WTC11 (cell line): ENCODE data around the gene ESRRA. TPM values are rescaled to one million over a fixed set of nuclear protein-coding genes. Genes with fewer than 3 reads are reported as not detected.

ENCODE experiments used
- ATAC-seq: fragments of 200-7000 bp; cut with Tn5 transposase; 2 replicates; pipeline ENCODE4 v1.10.0; 2021; ENCODE audit warnings: mild to moderate bottlenecking, moderate library complexity
- CTCF ChIA-PET: fragments of 300-600 bp; sonication (Branson Sonifier 250); formaldehyde crosslinking; loops from one replicate; lab custom pipeline; 2021; ENCODE audit warnings: antibody characterized with exemption; lab: Charles Lee
- POLR2A ChIA-PET: fragments of 350-600 bp; sonication (Branson Sonifier 250); formaldehyde crosslinking; loops from one replicate; lab custom pipeline; 2021; ENCODE audit warnings: antibody characterized with exemption; lab: Charles Lee
- DNase-seq: peaks from one replicate; pipeline ENCODE4 v3.0.0; 2021; ENCODE audit warnings: low spot score
- H3K27ac Mint-ChIP-seq: 2 replicates; pipeline ENCODE4 v1.8.0; 2021; ENCODE audit warnings: mixed read lengths
- H3K27me3 Mint-ChIP-seq: 2 replicates; pipeline ENCODE4 v1.8.0; 2021; ENCODE audit warnings: low read depth, mild to moderate bottlenecking, moderate library complexity, mixed read lengths
- H3K36me3 Mint-ChIP-seq: 2 replicates; pipeline ENCODE4 v1.8.0; 2021; ENCODE audit warnings: mixed read lengths
- H3K4me1 Mint-ChIP-seq: 2 replicates; pipeline ENCODE4 v1.8.0; 2022; ENCODE audit warnings: mixed read lengths
- H3K4me3 Mint-ChIP-seq: 2 replicates; pipeline ENCODE4 v1.8.0; 2021; ENCODE audit warnings: mild to moderate bottlenecking, moderate library complexity, mixed read lengths
- H3K9me3 Mint-ChIP-seq: 2 replicates; pipeline ENCODE4 v1.8.0; 2021; ENCODE audit warnings: mixed read lengths
- GTF2I ChIP-seq: fragments of 250-450 bp; sonication (Bioruptor Pico); conservative IDR thresholded peaks from 2 replicates; pipeline ENCODE4 v1.4.0; 2021; ENCODE audit warnings: mild to moderate bottlenecking
- JUN ChIP-seq: sonication (generic); formaldehyde crosslinking; IDR thresholded peaks from 2 replicates; pipeline ENCODE4 v1.8.0; 2023; ENCODE audit warnings: mild to moderate bottlenecking, missing genetic modification reagents
- KAT7 ChIP-seq: sonication (generic); formaldehyde crosslinking; IDR thresholded peaks from 2 replicates; pipeline ENCODE4 v1.8.1; 2023; ENCODE audit warnings: missing genetic modification reagents, mild to moderate bottlenecking, borderline replicate concordance
- NFATC4 ChIP-seq: fragments of 250-450 bp; sonication (Bioruptor Pico); IDR thresholded peaks from 2 replicates; pipeline ENCODE4 v1.9.0; 2021; ENCODE audit warnings: mild to moderate bottlenecking
- TCF7 ChIP-seq: sonication (generic); formaldehyde crosslinking; IDR thresholded peaks from 2 replicates; pipeline ENCODE4 v1.8.0; 2022; ENCODE audit warnings: mild to moderate bottlenecking, low read depth, missing genetic modification reagents, moderate library complexity
- ZNF263 ChIP-seq: sonication (generic); formaldehyde crosslinking; IDR thresholded peaks from 2 replicates; pipeline ENCODE4 v1.8.1; 2022; ENCODE audit warnings: low read depth, mild to moderate bottlenecking, moderate library complexity, missing genetic modification reagents
- ZNF317 ChIP-seq: sonication (generic); formaldehyde crosslinking; IDR thresholded peaks from 2 replicates; pipeline ENCODE4 v1.8.1; 2023; ENCODE audit warnings: low read depth, mild to moderate bottlenecking, moderate library complexity, missing genetic modification reagents, borderline replicate concordance
- ZNF671 ChIP-seq: fragments of 250-450 bp; sonication (Bioruptor Pico); IDR thresholded peaks from 2 replicates; pipeline ENCODE4 v1.8.0; 2021; ENCODE audit warnings: mild to moderate bottlenecking
- total RNA-seq: library from RNA; stranded (reverse); gene quantifications from 3 replicates; pipeline ENCODE4 v1.2.3, GENCODE V29; 2021
- TF ChIP-seq, protein P1 (sequence below): sonication (generic); formaldehyde crosslinking; IDR thresholded peaks from 2 replicates; pipeline ENCODE4 v1.8.1; 2022; ENCODE audit warnings: mild to moderate bottlenecking, missing genetic modification reagents, moderate library complexity, borderline replicate concordance
- TF ChIP-seq, protein P2 (sequence below): fragments of 250-450 bp; sonication (Bioruptor Pico); IDR thresholded peaks from 2 replicates; pipeline ENCODE4 v1.9.0; 2021; ENCODE audit warnings: mild to moderate bottlenecking
- TF ChIP-seq, protein P3 (sequence below): sonication (generic); formaldehyde crosslinking; IDR thresholded peaks from 2 replicates; pipeline ENCODE4 v1.8.0; 2022; ENCODE audit warnings: missing genetic modification reagents
- TF ChIP-seq, protein P4 (sequence below): sonication (generic); formaldehyde crosslinking; IDR thresholded peaks from 2 replicates; pipeline ENCODE4 v1.8.0; 2022; ENCODE audit warnings: mild to moderate bottlenecking, missing genetic modification reagents
- TF ChIP-seq, protein P5 (sequence below): fragments of 250-450 bp; sonication (Bioruptor Pico); conservative IDR thresholded peaks from 2 replicates; pipeline ENCODE4 v1.9.0; 2021; ENCODE audit warnings: mild to moderate bottlenecking
- TF ChIP-seq, protein P6 (sequence below): fragments of 250-450 bp; sonication (Bioruptor Pico); IDR thresholded peaks from 2 replicates; pipeline ENCODE4 v1.9.0; 2021; ENCODE audit warnings: mild to moderate bottlenecking

ESRRA gene
- total RNA-seq, 1 experiment from 2014 or later, result 81.9 TPM

DNA sequence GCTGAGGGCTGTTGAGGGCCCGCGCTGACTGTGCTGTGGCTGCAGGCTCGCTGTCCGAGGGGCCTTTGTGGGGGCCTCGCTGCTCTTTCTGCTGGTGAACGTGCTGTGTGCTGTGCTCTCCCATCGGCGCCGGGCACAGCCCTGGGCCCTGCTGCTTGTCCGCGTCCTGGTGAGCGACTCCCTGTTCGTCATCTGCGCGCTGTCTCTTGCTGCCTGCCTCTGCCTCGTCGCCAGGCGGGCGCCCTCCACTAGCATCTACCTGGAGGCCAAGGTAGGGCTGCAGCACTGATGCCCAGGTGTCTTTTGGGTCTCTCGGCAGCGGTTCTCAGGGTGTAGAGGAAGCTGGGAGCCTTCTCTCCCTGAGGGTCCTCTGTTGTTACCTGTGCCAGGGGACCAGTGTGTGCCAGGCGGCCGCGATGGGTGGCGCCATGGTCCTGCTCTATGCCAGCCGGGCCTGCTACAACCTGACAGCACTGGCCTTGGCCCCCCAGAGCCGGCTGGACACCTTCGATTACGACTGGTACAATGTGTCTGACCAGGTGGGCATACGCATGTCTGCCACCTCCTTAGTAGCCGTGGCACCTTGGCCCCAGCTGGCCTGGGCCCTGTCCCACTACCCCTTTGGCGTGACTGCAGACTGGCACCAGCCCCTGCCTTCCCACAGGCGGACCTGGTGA lies 17.5 kb upstream of the ESRRA start:
- TF ChIP-seq, protein P1, sequence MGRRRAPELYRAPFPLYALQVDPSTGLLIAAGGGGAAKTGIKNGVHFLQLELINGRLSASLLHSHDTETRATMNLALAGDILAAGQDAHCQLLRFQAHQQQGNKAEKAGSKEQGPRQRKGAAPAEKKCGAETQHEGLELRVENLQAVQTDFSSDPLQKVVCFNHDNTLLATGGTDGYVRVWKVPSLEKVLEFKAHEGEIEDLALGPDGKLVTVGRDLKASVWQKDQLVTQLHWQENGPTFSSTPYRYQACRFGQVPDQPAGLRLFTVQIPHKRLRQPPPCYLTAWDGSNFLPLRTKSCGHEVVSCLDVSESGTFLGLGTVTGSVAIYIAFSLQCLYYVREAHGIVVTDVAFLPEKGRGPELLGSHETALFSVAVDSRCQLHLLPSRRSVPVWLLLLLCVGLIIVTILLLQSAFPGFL (CRISPR knock-in tag), result no peak
- TF ChIP-seq JUN, result 0 out of 2 replicates have a peak, but pooled peaks have one; percentile 18
- peaks cover 3% of the 10 kb centered on the region; the same call in 1 of the 2 replicates for H3K36me3 Mint-ChIP-seq
- peaks cover 12% of the 10 kb centered on the region for H3K4me1 Mint-ChIP-seq
- H3K9me3 Mint-ChIP-seq, result no peaks in the 10 kb centered on the region
- ATAC-seq (no peak), DNase-seq (no peak)
- H3K27me3 Mint-ChIP-seq, result peaks cover 36% of the 10 kb centered on the region
- H3K4me3 Mint-ChIP-seq, result no peak overlapping the region
- H3K27ac Mint-ChIP-seq, result no peak overlapping the region
- ChIA-PET CTCF (interaction anchor here (12.5 kb wide), 1 partner anchor 15 kb away, joined by 151 read pairs; the partner anchor contains the start of gene ESRRA), POLR2A (no interaction called here)

DNA sequence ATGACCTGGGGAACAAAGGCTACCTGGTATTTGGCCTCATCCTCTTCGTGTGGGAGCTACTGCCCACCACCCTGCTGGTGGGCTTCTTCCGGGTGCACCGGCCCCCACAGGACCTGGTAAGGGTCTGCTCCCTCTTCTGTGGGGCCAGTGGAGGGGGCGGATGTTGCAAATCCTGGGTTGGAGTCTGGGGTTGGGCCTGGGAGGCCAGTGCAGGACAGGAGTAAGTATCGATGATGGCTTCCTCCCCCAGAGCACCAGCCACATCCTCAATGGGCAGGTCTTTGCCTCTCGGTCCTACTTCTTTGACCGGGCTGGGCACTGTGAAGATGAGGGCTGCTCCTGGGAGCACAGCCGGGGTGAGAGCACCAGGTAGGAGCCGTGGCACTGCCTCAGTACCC lies 17.0 kb upstream of the ESRRA start:
- Mint-ChIP-seq H3K4me3 (no peak overlapping the region), H3K27me3 (peaks cover 42% of the 10 kb centered on the region), H3K27ac (no peak overlapping the region), H3K4me1 (peaks cover 12% of the 10 kb centered on the region), H3K36me3 (no peaks in the 10 kb centered on the region), H3K9me3 (no peaks in the 10 kb centered on the region)
- DNase-seq (no peak), ATAC-seq (no peak)
- POLR2A ChIA-PET, result no interaction called here
- TF ChIP-seq, protein P2, sequence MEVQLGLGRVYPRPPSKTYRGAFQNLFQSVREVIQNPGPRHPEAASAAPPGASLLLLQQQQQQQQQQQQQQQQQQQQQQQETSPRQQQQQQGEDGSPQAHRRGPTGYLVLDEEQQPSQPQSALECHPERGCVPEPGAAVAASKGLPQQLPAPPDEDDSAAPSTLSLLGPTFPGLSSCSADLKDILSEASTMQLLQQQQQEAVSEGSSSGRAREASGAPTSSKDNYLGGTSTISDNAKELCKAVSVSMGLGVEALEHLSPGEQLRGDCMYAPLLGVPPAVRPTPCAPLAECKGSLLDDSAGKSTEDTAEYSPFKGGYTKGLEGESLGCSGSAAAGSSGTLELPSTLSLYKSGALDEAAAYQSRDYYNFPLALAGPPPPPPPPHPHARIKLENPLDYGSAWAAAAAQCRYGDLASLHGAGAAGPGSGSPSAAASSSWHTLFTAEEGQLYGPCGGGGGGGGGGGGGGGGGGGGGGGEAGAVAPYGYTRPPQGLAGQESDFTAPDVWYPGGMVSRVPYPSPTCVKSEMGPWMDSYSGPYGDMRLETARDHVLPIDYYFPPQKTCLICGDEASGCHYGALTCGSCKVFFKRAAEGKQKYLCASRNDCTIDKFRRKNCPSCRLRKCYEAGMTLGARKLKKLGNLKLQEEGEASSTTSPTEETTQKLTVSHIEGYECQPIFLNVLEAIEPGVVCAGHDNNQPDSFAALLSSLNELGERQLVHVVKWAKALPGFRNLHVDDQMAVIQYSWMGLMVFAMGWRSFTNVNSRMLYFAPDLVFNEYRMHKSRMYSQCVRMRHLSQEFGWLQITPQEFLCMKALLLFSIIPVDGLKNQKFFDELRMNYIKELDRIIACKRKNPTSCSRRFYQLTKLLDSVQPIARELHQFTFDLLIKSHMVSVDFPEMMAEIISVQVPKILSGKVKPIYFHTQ (CRISPR knock-in tag), result no peak
- TF ChIP-seq, protein P3, sequence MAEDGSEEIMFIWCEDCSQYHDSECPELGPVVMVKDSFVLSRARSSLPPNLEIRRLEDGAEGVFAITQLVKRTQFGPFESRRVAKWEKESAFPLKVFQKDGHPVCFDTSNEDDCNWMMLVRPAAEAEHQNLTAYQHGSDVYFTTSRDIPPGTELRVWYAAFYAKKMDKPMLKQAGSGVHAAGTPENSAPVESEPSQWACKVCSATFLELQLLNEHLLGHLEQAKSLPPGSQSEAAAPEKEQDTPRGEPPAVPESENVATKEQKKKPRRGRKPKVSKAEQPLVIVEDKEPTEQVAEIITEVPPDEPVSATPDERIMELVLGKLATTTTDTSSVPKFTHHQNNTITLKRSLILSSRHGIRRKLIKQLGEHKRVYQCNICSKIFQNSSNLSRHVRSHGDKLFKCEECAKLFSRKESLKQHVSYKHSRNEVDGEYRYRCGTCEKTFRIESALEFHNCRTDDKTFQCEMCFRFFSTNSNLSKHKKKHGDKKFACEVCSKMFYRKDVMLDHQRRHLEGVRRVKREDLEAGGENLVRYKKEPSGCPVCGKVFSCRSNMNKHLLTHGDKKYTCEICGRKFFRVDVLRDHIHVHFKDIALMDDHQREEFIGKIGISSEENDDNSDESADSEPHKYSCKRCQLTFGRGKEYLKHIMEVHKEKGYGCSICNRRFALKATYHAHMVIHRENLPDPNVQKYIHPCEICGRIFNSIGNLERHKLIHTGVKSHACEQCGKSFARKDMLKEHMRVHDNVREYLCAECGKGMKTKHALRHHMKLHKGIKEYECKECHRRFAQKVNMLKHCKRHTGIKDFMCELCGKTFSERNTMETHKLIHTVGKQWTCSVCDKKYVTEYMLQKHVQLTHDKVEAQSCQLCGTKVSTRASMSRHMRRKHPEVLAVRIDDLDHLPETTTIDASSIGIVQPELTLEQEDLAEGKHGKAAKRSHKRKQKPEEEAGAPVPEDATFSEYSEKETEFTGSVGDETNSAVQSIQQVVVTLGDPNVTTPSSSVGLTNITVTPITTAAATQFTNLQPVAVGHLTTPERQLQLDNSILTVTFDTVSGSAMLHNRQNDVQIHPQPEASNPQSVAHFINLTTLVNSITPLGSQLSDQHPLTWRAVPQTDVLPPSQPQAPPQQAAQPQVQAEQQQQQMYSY (CRISPR knock-in tag), result peak; percentile 18; the same call in 1 of the 2 replicates
- CTCF ChIA-PET, result interaction anchor here (0.6 to 12.5 kb wide), 2 partner anchors 15 to 335 kb away, joined by 3 to 151 read pairs; partner anchors contain the start of gene ESRRA

DNA sequence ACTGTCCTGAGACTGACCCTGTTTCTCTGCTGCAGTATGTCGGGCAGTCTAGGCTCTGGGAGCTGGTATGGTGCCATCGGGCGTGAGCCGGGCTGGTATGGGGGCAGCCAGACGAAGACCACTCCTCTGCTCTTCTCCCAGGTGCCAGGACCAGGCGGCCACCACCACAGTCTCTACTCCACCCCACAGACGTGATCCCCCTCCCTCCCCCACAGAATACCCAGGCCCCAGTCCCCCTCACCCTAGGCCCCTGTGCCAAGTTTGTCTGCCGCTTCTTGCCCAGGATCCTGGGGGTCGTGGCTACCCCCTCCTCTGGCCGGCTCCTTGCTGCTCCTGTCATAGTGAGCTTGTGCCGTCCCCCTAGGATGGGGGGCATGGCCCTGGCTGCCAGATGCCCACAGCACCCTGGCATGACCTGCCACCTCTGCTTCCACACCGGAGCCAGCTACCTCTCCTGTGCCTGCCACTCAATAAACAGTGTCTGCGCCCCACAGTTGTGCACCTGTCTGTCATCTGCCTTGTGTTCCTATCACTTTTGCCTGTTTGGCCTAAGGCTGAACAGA lies 16.2 kb upstream of the ESRRA start:
- peaks cover 12% of the 10 kb centered on the region for H3K4me1 Mint-ChIP-seq
- H3K36me3 Mint-ChIP-seq, result no peaks in the 10 kb centered on the region
- no peak for ATAC-seq
- TF ChIP-seq ZNF263 (no peak), GTF2I (CRISPR knock-in tag) (no peak), ZNF671 (no peak), NFATC4 (no peak), TCF7 (CRISPR knock-in tag) (no peak), KAT7 (no peak), ZNF317 (CRISPR knock-in tag) (no peak)
- TF ChIP-seq, protein P4, sequence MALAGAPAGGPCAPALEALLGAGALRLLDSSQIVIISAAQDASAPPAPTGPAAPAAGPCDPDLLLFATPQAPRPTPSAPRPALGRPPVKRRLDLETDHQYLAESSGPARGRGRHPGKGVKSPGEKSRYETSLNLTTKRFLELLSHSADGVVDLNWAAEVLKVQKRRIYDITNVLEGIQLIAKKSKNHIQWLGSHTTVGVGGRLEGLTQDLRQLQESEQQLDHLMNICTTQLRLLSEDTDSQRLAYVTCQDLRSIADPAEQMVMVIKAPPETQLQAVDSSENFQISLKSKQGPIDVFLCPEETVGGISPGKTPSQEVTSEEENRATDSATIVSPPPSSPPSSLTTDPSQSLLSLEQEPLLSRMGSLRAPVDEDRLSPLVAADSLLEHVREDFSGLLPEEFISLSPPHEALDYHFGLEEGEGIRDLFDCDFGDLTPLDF (CRISPR knock-in tag), result no peak
- TF ChIP-seq, protein P5, sequence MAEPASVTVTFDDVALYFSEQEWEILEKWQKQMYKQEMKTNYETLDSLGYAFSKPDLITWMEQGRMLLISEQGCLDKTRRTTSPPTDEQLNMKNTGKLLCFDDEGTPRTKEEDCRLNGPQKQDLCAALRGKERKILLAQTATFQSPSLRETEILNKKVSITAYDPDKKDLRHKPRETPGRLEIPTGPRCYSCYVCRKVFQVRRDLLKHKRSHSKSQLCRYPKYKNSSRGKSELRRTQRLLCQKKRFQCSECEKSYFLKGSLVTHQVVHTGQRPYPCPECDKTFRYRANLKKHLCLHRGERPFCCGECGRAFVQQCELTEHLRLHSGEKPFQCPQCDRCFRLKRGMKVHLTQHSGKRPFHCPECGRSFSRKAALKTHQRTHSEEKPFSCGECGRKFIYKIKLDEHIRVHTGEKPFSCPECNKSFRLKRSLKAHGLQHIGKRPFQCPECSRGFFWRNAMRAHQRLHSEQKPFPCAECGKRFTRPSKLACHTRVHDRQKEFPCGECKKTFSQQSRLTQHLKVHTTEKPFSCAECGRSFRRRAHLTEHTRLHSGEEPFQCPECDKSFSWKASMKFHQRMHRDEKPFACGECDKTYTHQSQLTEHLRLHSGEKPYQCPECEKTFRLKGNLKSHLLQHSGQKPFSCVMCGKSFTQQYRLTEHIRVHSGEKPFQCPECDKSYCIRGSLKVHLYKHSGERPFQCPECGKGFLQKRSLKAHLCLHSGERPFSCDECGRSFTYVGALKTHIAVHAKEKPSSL (CRISPR knock-in tag), result no peak
- TF ChIP-seq, protein P6, sequence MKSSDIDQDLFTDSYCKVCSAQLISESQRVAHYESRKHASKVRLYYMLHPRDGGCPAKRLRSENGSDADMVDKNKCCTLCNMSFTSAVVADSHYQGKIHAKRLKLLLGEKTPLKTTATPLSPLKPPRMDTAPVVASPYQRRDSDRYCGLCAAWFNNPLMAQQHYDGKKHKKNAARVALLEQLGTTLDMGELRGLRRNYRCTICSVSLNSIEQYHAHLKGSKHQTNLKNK, result no peak
- H3K4me3 Mint-ChIP-seq, result no peak overlapping the region
- CTCF ChIA-PET, result interaction anchor here (0.6 to 12.5 kb wide), 5 partner anchors 14 to 334 kb away, joined by 3 to 151 read pairs (median 3); partner anchors contain the start of genes ESRRA and PLCB3
- peaks cover 49% of the 10 kb centered on the region for H3K27me3 Mint-ChIP-seq
- no peak for DNase-seq
- H3K27ac Mint-ChIP-seq, result no peak overlapping the region
- H3K9me3 Mint-ChIP-seq, result no peaks in the 10 kb centered on the region
- POLR2A ChIA-PET, result interaction anchor here (0.8 kb wide), 1 partner anchor 72 kb away, joined by 3 read pairs; no protein-coding TSS in a partner anchor
